HepG2 (cell line): ENCODE measurements around the gene KIAA0040. TPM values are rescaled to one million over a fixed set of nuclear protein-coding genes. Genes with fewer than 3 reads are reported as not detected.

Source experiments
- ATAC-seq: fragments of 200-7000 bp; cut with Tn5 transposase; 3 replicates; pipeline ENCODE4 v1.9.1; 2020; ENCODE audit warnings: mild to moderate bottlenecking, moderate library complexity
- BruUV-seq: library from RNA; stranded (reverse); fragments of 400-500 nt; replicated peaks from 2 replicates; lab custom pipeline; 2021; lab: Mats Ljungman, UMichigan
- CTCF ChIA-PET: fragments of 300-600 bp; formaldehyde crosslinking; extraction: SDS; loops from one replicate; lab custom pipeline; 2021; ENCODE audit warnings: low total read pairs, inconsistent platforms, low intra/inter-chr PET ratio; lab: Yijun Ruan, JAX
- POLR2A ChIA-PET: fragments of 350-600 bp; sonication (Branson Sonifier 250); formaldehyde crosslinking; loops from one replicate; lab custom pipeline; 2020; ENCODE audit warnings: antibody characterized with exemption, inconsistent platforms; lab: Yijun Ruan, JAX
- DNase-seq: peaks from one replicate; pipeline ENCODE4 v3.0.0-alpha.2; 2015; ENCODE audit warnings: low spot score
- FAIRE-seq: peaks from 3 replicates; lab custom pipeline; 2011; peaks lifted over from hg19 to GRCh38; lab: Jason Lieb, UNC
- H2AFZ ChIP-seq: one replicate; pipeline ENCODE4 v1.6.1; 2011; ENCODE audit warnings: low read length, inconsistent platforms
- H3K27ac ChIP-seq: fragments of 300-600 bp; 3 replicates; pipeline ENCODE4 v1.8.0; 2011; ENCODE audit warnings: mixed run types, mild to moderate bottlenecking, mixed read lengths, low read length, inconsistent platforms; ENCODE audit not compliant: insufficient read depth; ENCODE audit errors: extremely low read length
- H3K27me3 ChIP-seq, 2 experiments: fragments of 200-600 bp in 1 of 2; 2 replicates in 1 of 2; 3 replicates in 1 of 2; pipeline versions ENCODE4 v1.6.0 to v1.8.0; 2011; ENCODE audit warnings: low read length in 2 of 2, mild to moderate bottlenecking in 2 of 2, moderate library complexity in 2 of 2, inconsistent platforms in 1 of 2; ENCODE audit not compliant: insufficient read depth in 2 of 2, control insufficient read depth in 1 of 2
- H3K36me3 ChIP-seq, 2 experiments: fragments of 200-600 bp in 1 of 2; replicated peaks in 1 of 2; 2 replicates in 1 of 2; 3 replicates in 1 of 2; pipeline versions ENCODE4 v1.5.1 to v1.8.0; 2011; ENCODE audit warnings: low read length in 2 of 2, inconsistent platforms in 1 of 2; ENCODE audit not compliant: insufficient read depth in 2 of 2, control insufficient read depth in 1 of 2
- H3K4me1 ChIP-seq: 2 replicates; pipeline ENCODE4 v1.5.1; 2012; ENCODE audit warnings: low read length, inconsistent platforms; ENCODE audit not compliant: insufficient read depth
- H3K4me2 ChIP-seq: 2 replicates; pipeline ENCODE4 v1.6.0; 2011; ENCODE audit warnings: low read depth, low read length, inconsistent platforms
- H3K4me3 ChIP-seq, 3 experiments: fragments of 200-600 bp in 1 of 3; sonication (generic), shearing (Covaris generic) in 1 of 3; replicated peaks in 1 of 3; 2 replicates each; pipeline ENCODE4 v1.5.1; 2011 to 2016; ENCODE audit warnings: low read length in 3 of 3, inconsistent platforms in 2 of 3, low read depth in 2 of 3, mild to moderate bottlenecking in 2 of 3, control low read depth in 1 of 3, mixed read lengths in 1 of 3; ENCODE audit not compliant: insufficient read depth in 1 of 3
- H3K79me2 ChIP-seq: one replicate; pipeline ENCODE4 v1.6.1; 2011; ENCODE audit warnings: low read length, inconsistent platforms; ENCODE audit not compliant: insufficient read depth
- H3K9ac ChIP-seq: 2 replicates; pipeline ENCODE4 v1.6.0; 2011; ENCODE audit warnings: mild to moderate bottlenecking, low read depth, low read length, inconsistent platforms; ENCODE audit not compliant: insufficient read depth
- H3K9me3 ChIP-seq: 2 replicates; pipeline ENCODE4 v1.5.1; 2012; ENCODE audit warnings: mild to moderate bottlenecking, low read length
- H4K20me1 ChIP-seq: 2 replicates; pipeline ENCODE4 v1.6.0; 2011; ENCODE audit warnings: inconsistent platforms, mild to moderate bottlenecking, low read length, moderate library complexity; ENCODE audit not compliant: insufficient read depth
- CEBPZ ChIP-seq: IDR thresholded peaks from 2 replicates; pipeline ENCODE4 v1.6.1; 2012; ENCODE audit warnings: low read length, improper control_type of control experiment
- E2F5 ChIP-seq: sonication (generic); formaldehyde crosslinking; conservative IDR thresholded peaks from 2 replicates; pipeline ENCODE4 v1.4.0; 2020; ENCODE audit warnings: missing genetic modification reagents
- MIER2 ChIP-seq: IDR thresholded peaks from 2 replicates; pipeline ENCODE4 v1.6.1; 2016; ENCODE audit warnings: missing biosample characterization, missing genetic modification reagents
- RNF2 ChIP-seq: fragments of 450-650 bp; conservative IDR thresholded peaks from 2 replicates; pipeline ENCODE4 v1.6.1; 2016; ENCODE audit warnings: low read depth
- TOPORS ChIP-seq: sonication (generic); formaldehyde crosslinking; IDR thresholded peaks from 2 replicates; pipeline ENCODE4 v1.8.0; 2023; ENCODE audit warnings: mild to moderate bottlenecking, missing genetic modification reagents
- ZBTB8A ChIP-seq: sonication (generic); formaldehyde crosslinking; IDR thresholded peaks from 2 replicates; pipeline ENCODE4 v1.4.0; 2020; ENCODE audit warnings: mild to moderate bottlenecking, low read depth, missing genetic modification reagents, borderline replicate concordance
- ZFP41 ChIP-seq: sonication (generic); formaldehyde crosslinking; IDR thresholded peaks from 2 replicates; pipeline ENCODE4 v1.4.0; 2020; ENCODE audit warnings: mild to moderate bottlenecking, missing genetic modification reagents, borderline replicate concordance
- ZFY ChIP-seq: sonication (generic); formaldehyde crosslinking; IDR thresholded peaks from 2 replicates; pipeline ENCODE4 v1.4.0; 2020; ENCODE audit warnings: missing genetic modification reagents
- ZNF468 ChIP-seq: sonication (generic); formaldehyde crosslinking; IDR thresholded peaks from 2 replicates; pipeline ENCODE4 v1.8.0; 2022; ENCODE audit warnings: mild to moderate bottlenecking, moderate library complexity, missing genetic modification reagents
- ZNF570 ChIP-seq: sonication (generic); formaldehyde crosslinking; IDR thresholded peaks from 2 replicates; pipeline ENCODE4 v1.4.0; 2020; ENCODE audit warnings: mild to moderate bottlenecking, missing genetic modification reagents, borderline replicate concordance
- ZNF660 ChIP-seq: sonication (generic); formaldehyde crosslinking; IDR thresholded peaks from 2 replicates; pipeline ENCODE4 v1.5.1; 2020; ENCODE audit warnings: mild to moderate bottlenecking, low read depth, missing genetic modification reagents, borderline replicate concordance
- ZNF670 ChIP-seq: sonication (generic); formaldehyde crosslinking; IDR thresholded peaks from 2 replicates; pipeline ENCODE4 v1.8.0; 2022; ENCODE audit warnings: mild to moderate bottlenecking, missing genetic modification reagents, borderline replicate concordance
- WGBS: methylation state at CpG from one replicate; pipeline ENCODE4 v1.1.6; 2017; ENCODE audit warnings: low lambda C conversion rate; 5-methylcytosine and 5-hydroxymethylcytosine counted together
- in situ Hi-C: cut with HindIII; loops from 2 replicates; pipeline ENCODE4 v1.10.0; 2017; ENCODE audit warnings: low pct_unique_long_range_greater_than_20kb; ENCODE audit not compliant: extremely low pct_ligation_motif_present
- intact Hi-C: fragments of 100-400 bp; cut with micrococcal nuclease; formaldehyde crosslinking; loops from one replicate; pipeline ENCODE4 v1.10.0; 2022; ENCODE audit not compliant: unreplicated experiment
- polyA plus RNA-seq, 8 experiments: library from polyadenylated mRNA; depleted of rRNA in 3 of 8; stranded (reverse) in 7 of 8; unstranded in 1 of 8; fragments of >200 nt; fragmentation: Illumina TruSeq in 4 of 8; extraction: Trizol in 4 of 8; gene quantifications; 2 replicates each; pipeline versions ENCODE4 v1.2.1 to v1.2.3, GENCODE V29; 2011 to 2016; ENCODE audit warnings: low read depth in 4 of 8, missing spikeins in 1 of 8, mixed read lengths in 1 of 8; ENCODE audit not compliant: insufficient read depth in 1 of 8
- total RNA-seq, 5 experiments: library from RNA; depleted of rRNA; stranded (reverse); fragments of >200 nt; fragmentation: Illumina TruSeq; extraction: Trizol; gene quantifications; 2 replicates each; pipeline ENCODE4 v1.2.3, GENCODE V29; 2016; ENCODE audit warnings: low read depth in 1 of 5

KIAA0040 gene
- total and polyA plus RNA-seq, 2 of the 13 experiments (the other 11 are each of a cell fraction or from before 2014, with no cell fraction given), result 0.24 to 0.26 TPM

DNA sequence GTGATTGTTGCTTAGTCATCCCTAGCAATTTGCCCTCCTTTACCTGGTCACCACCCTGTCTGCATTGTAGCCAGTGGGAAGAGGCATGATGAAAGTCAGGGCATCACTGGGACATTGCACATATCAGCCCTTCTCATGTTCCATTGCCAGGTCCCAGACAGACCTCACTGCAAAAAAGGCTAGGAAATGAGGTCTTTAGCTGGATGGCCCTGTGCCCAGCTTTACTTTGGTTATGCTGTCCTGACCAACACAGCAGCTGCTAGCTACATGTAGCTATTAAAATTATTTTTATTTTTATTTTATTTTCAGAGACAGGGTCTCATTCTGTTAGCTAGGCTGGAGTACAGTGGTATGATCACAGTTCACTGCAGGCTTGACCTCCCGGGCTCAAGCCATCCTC lies 72.1 kb downstream of the KIAA0040 start:
- no peak overlapping the region for H3K9ac ChIP-seq
- H3K36me3 ChIP-seq, result no peaks in the 10 kb centered on the region
- in situ Hi-C loops, result no loop called here
- CTCF ChIA-PET, result no interaction called here
- no TSS peak for BruUV-seq
- H3K27me3 ChIP-seq, result no peaks in the 10 kb centered on the region
- no peak for TF ChIP-seq ZNF570 (CRISPR knock-in tag)
- intact Hi-C loops, result no loop called here
- no peak for DNase-seq
- H4K20me1 ChIP-seq, result no peaks in the 10 kb centered on the region
- H3K79me2 ChIP-seq, result no peaks in the 10 kb centered on the region
- WGBS, result 5% methylated on average over 1 of the region's 1 CpG
- no peak overlapping the region for H3K4me3 ChIP-seq
- H3K4me1 ChIP-seq, result no peaks in the 10 kb centered on the region
- H2AFZ ChIP-seq, result no peak overlapping the region
- ATAC-seq, result no peak
- no peaks in the 10 kb centered on the region for H3K9me3 ChIP-seq
- H3K27ac ChIP-seq, result no peak overlapping the region
- no peak overlapping the region for H3K4me2 ChIP-seq
- FAIRE-seq, result no peak
- POLR2A ChIA-PET, result no interaction called here

DNA sequence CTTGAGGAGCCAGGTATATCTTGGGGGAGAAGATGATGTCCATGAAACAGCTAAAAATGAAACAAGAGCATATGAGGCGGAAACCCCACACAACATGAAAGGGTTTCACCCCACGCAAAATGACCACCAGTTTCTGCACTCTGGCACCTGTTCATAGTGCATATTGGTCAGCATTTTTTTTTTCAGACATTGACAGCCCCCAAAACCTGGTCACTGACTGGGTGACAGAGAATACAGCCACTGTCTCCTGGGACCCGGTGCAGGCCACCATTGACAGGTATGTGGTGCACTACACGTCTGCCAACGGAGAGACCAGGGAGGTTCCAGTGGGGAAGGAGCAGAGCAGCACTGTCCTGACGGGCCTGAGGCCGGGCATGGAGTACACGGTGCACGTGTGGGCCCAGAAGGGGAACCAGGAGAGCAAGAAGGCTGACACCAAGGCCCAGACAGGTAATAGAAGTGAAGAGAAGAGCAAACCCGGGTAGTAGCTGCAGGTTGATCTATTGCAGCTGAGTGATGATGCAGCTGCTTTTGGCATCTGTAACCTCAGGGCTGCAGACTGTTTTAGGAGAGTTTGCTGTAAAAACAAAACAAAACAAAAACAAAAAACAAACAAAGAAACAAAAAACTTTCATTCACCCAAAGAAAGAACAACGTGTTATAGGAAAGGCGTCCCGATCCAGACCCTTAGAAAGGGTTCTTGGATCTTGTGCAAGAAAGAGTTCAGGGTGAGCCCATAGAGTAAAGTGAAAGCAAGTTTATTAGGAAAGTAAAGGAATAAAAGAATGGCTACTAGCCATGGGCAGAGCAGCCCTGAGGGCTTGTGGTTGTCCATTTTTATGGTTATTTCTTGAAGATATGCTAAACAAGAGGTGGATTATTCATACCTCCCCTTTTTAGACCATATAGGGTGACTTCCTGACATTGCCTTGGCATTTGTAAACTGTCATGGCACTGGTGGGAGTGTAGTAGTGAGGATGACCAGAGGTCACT lies 73.9 kb downstream of the KIAA0040 start:
- FAIRE-seq (no peak), DNase-seq (no peak), ATAC-seq (no peak)
- H3K9ac ChIP-seq, result no peak overlapping the region
- ChIA-PET CTCF (no interaction called here), POLR2A (no interaction called here)
- H3K4me2 ChIP-seq, result no peak overlapping the region
- no peaks in the 10 kb centered on the region for H3K27me3 ChIP-seq
- intact Hi-C loops, result no loop called here
- H3K79me2 ChIP-seq, result no peaks in the 10 kb centered on the region
- H3K4me3 ChIP-seq, result no peak overlapping the region
- no peak overlapping the region for H2AFZ ChIP-seq
- in situ Hi-C loops, result loop anchor here (5.0 kb wide), 1 partner anchor 76 kb away; no protein-coding TSS in a partner anchor
- H3K36me3 ChIP-seq, result no peaks in the 10 kb centered on the region
- no peaks in the 10 kb centered on the region for H4K20me1 ChIP-seq
- BruUV-seq, result no TSS peak
- WGBS, result 17% methylated on average over 10 of the region's 13 CpGs
- no peak overlapping the region for H3K27ac ChIP-seq
- H3K4me1 ChIP-seq, result no peaks in the 10 kb centered on the region
- H3K9me3 ChIP-seq, result no peaks in the 10 kb centered on the region
- no peak for TF ChIP-seq TOPORS (CRISPR knock-in tag)
- TF ChIP-seq ZNF468 (CRISPR knock-in tag), result no peak
- no peak for TF ChIP-seq CEBPZ
- no peak for TF ChIP-seq RNF2
- TF ChIP-seq ZFP41 (CRISPR knock-in tag), result no peak
- TF ChIP-seq ZNF660 (CRISPR knock-in tag), result no peak
- no peak for TF ChIP-seq ZNF670 (CRISPR knock-in tag)
- TF ChIP-seq E2F5, result no peak
- TF ChIP-seq ZFY (CRISPR knock-in tag), result no peak
- no peak for TF ChIP-seq ZBTB8A
- no peak for TF ChIP-seq MIER2 (CRISPR knock-in tag)
